GM23338 (cell line): Measurements from ENCODE around the gene GRID2. TPM values are rescaled to one million over a fixed set of nuclear protein-coding genes. Genes with fewer than 3 reads are reported as not detected.

Experiments used
- ATAC-seq: fragments of 200-7000 bp; cut with Tn5 transposase; 3 replicates; pipeline ENCODE4 v1.9.1; 2020
- DNase-seq: peaks from one replicate; pipeline ENCODE4 v3.0.0-alpha.2; 2015; ENCODE audit warnings: low spot score
- H2AFZ ChIP-seq: fragments of 200-600 bp; sonication (generic); 2 replicates; pipeline ENCODE4 v1.8.0; 2016; ENCODE audit warnings: antibody characterized with exemption, mild to moderate bottlenecking, moderate library complexity
- H3F3A ChIP-seq: fragments of 200-600 bp; sonication (generic); replicated peaks from 2 replicates; pipeline ENCODE4 v1.8.0; 2017; ENCODE audit warnings: antibody characterized with exemption, mixed run types, low read depth
- H3K27ac ChIP-seq: fragments of 200-600 bp; sonication (generic); 2 replicates; pipeline ENCODE4 v1.6.1; 2016; ENCODE audit warnings: low read depth
- H3K27me3 ChIP-seq: fragments of 200-600 bp; sonication (generic); 2 replicates; pipeline ENCODE4 v1.8.0; 2016; ENCODE audit warnings: mild to moderate bottlenecking, mixed run types, moderate library complexity; ENCODE audit not compliant: insufficient read depth
- H3K36me3 ChIP-seq: fragments of 200-600 bp; sonication (generic); 2 replicates; pipeline ENCODE4 v1.8.0; 2016; ENCODE audit warnings: mild to moderate bottlenecking; ENCODE audit not compliant: insufficient read depth
- H3K4me1 ChIP-seq: fragments of 200-600 bp; sonication (generic); 2 replicates; pipeline ENCODE4 v1.8.0; 2016; ENCODE audit warnings: mild to moderate bottlenecking, moderate library complexity; ENCODE audit not compliant: insufficient read depth
- H3K4me2 ChIP-seq: fragments of 200-600 bp; sonication (generic); 2 replicates; pipeline ENCODE4 v1.7.1; 2017; ENCODE audit warnings: mixed run types
- H3K4me3 ChIP-seq: fragments of 200-600 bp; sonication (generic); 2 replicates; pipeline ENCODE4 v1.6.1; 2016; ENCODE audit warnings: mixed run types
- H3K79me2 ChIP-seq: fragments of 200-600 bp; sonication (generic); replicated peaks from 2 replicates; pipeline ENCODE4 v1.8.0; 2017; ENCODE audit warnings: mild to moderate bottlenecking; ENCODE audit not compliant: insufficient read depth
- H3K9me2 ChIP-seq: fragments of 200-600 bp; sonication (generic); 2 replicates; pipeline ENCODE4 v1.8.0; 2017; ENCODE audit not compliant: insufficient read depth
- H4K20me1 ChIP-seq: fragments of 200-600 bp; sonication (generic); replicated peaks from 2 replicates; pipeline ENCODE4 v1.8.0; 2017; ENCODE audit warnings: mild to moderate bottlenecking; ENCODE audit not compliant: insufficient read depth
- H3K27ac Mint-ChIP-seq: 2 replicates; pipeline ENCODE4 v1.8.0; 2020; ENCODE audit warnings: inconsistent platforms, mild to moderate bottlenecking, moderate library complexity, mixed read lengths
- H3K27me3 Mint-ChIP-seq: 3 replicates; pipeline ENCODE4 v1.8.0; 2022; ENCODE audit warnings: low read depth, mild to moderate bottlenecking, moderate library complexity, mixed read lengths, inconsistent platforms; ENCODE audit not compliant: insufficient read depth, poor library complexity
- H3K36me3 Mint-ChIP-seq: 3 replicates; pipeline ENCODE4 v1.8.0; 2021; ENCODE audit warnings: low read depth, mild to moderate bottlenecking, inconsistent platforms, moderate library complexity, mixed read lengths
- H3K4me1 Mint-ChIP-seq: 3 replicates; pipeline ENCODE4 v1.8.0; 2020; ENCODE audit warnings: mild to moderate bottlenecking, inconsistent platforms, mixed read lengths
- H3K4me3 Mint-ChIP-seq: 3 replicates; pipeline ENCODE4 v1.8.0; 2021; ENCODE audit warnings: moderate library complexity, mild to moderate bottlenecking, inconsistent platforms, mixed read lengths
- H3K9me3 Mint-ChIP-seq: 3 replicates; pipeline ENCODE4 v1.8.0; 2020; ENCODE audit warnings: moderate library complexity, mild to moderate bottlenecking, inconsistent platforms, mixed read lengths
- EZH2 ChIP-seq: fragments of 200-600 bp; sonication (generic); IDR thresholded peaks from one replicate; pipeline ENCODE4 v1.8.0; 2017; ENCODE audit warnings: antibody characterized with exemption, mild to moderate bottlenecking, low read depth; ENCODE audit not compliant: unreplicated experiment
- POLR2AphosphoS5 ChIP-seq: IDR thresholded peaks from 2 replicates; pipeline ENCODE4 v1.6.1; 2016; ENCODE audit warnings: antibody characterized with exemption, low read depth
- ZNF462 ChIP-seq: fragments of 250-450 bp; sonication (Bioruptor Pico); IDR thresholded peaks from 2 replicates; pipeline ENCODE4 v1.5.0; 2020; ENCODE audit warnings: mild to moderate bottlenecking, moderate library complexity
- polyA plus RNA-seq: library from polyadenylated mRNA; unstranded; fragments of >200 nt; fragmentation: Nextera tagmentation; extraction: Ambion mirVana; gene quantifications from 2 replicates; pipeline ENCODE4 v1.2.1, GENCODE V29; 2016
- total RNA-seq: library from RNA; depleted of rRNA; stranded (reverse); fragments of >200 nt; shearing (Covaris generic); gene quantifications from 2 replicates; pipeline ENCODE4 v1.2.3, GENCODE V29; 2014
- TF ChIP-seq, protein P1 (sequence below), 2 experiments: fragments of 200-600 bp in 1 of 2; sonication (generic) in 1 of 2; conservative IDR thresholded peaks; 2 replicates each; pipeline versions ENCODE4 v1.5.1 to v1.6.1; 2016 to 2017; ENCODE audit warnings: antibody characterized with exemption in 2 of 2, low read depth in 2 of 2, mild to moderate bottlenecking in 2 of 2, moderate library complexity in 1 of 2

Gene GRID2
- total and polyA plus RNA-seq, 2 experiments from 2014 or later, result 19.9 to 65.4 TPM

DNA sequence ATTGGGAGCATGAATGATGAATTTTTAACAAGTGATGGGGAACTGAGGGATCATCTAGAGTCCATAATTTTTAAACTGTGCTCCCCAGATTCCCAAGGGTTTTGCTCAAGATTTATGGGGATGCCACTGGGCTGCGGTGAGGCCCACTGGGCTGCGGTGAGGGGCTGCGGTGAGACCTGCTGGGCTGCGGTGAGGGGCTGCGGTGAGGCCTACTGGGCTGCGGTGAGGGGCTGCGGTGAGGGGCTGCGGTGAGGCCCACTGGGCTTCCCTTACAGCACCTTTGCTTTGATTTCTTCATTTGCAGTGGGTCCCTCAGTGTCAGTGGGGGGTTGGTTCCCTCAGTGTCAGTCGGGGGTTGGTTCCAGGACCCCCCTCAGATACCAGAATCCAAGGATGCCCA, 1477.4 kb downstream of the GRID2 start (continued):
- TF ChIP-seq ZNF462 (CRISPR knock-in tag) (no peak), POLR2AphosphoS5 (no peak)
- TF ChIP-seq, protein P1, sequence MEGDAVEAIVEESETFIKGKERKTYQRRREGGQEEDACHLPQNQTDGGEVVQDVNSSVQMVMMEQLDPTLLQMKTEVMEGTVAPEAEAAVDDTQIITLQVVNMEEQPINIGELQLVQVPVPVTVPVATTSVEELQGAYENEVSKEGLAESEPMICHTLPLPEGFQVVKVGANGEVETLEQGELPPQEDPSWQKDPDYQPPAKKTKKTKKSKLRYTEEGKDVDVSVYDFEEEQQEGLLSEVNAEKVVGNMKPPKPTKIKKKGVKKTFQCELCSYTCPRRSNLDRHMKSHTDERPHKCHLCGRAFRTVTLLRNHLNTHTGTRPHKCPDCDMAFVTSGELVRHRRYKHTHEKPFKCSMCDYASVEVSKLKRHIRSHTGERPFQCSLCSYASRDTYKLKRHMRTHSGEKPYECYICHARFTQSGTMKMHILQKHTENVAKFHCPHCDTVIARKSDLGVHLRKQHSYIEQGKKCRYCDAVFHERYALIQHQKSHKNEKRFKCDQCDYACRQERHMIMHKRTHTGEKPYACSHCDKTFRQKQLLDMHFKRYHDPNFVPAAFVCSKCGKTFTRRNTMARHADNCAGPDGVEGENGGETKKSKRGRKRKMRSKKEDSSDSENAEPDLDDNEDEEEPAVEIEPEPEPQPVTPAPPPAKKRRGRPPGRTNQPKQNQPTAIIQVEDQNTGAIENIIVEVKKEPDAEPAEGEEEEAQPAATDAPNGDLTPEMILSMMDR (conservative IDR thresholded peaks at IDR 0.05; ENCODE audit: low read depth in 2 of 2), result no peak

DNA sequence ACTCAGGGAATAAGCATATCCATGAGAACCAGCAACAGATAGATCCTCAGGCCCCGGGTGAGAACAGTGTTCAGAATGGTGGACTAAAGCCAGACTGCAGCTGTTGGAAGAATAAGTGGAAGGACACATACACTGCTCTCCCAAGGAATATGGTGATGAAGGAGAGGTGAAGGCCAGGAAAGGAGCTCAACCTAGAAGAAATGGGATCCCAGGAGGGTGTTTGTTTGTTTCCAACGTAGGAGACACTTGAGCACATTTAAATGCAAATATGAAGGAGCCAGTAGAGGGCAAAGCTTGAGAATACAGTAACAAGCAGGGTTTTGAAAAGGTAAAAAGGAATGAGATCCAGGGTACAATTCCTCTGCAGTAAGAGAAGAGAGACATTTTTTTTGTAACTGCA, 1482.4 kb downstream of the GRID2 start:
- Histone ChIP-seq H3K27ac (no peak overlapping the region), H3K79me2 (no peaks in the 10 kb centered on the region), H3K4me1 (peaks cover 6% of the 10 kb centered on the region; the same call in 1 of the 2 replicates), H3K27me3 (no peaks in the 10 kb centered on the region), H3F3A (no peaks in the 10 kb centered on the region), H3K4me3 (no peak overlapping the region), H3K9me2 (0 out of 2 replicates have a peak, but pooled peaks cover 4% of the 10 kb centered on the region), H3K4me2 (no peak overlapping the region), H2AFZ (no peak overlapping the region), H4K20me1 (no peaks in the 10 kb centered on the region), H3K36me3 (no peaks in the 10 kb centered on the region)
- H3K27me3 Mint-ChIP-seq, result peaks cover 4% of the 10 kb centered on the region
- H3K9me3 Mint-ChIP-seq, result no peaks in the 10 kb centered on the region
- no peaks in the 10 kb centered on the region for H3K36me3 Mint-ChIP-seq
- no peak overlapping the region for H3K4me3 Mint-ChIP-seq
- DNase-seq, result no peak
- H3K4me1 Mint-ChIP-seq, result no peaks in the 10 kb centered on the region
- TF ChIP-seq EZH2 (no peak), ZNF462 (CRISPR knock-in tag) (peak; percentile 89)
- peak; percentile 75 for ATAC-seq
- H3K27ac Mint-ChIP-seq, result no peak overlapping the region
